ENCODE data around the gene CCL22.
"Not testable (repeated sequence)": the region's sequence is repeated elsewhere in the genome, so short reads cannot be mapped to it uniquely, and the experiment has no call there.

- TF ChIP-seq, protein P1, sequence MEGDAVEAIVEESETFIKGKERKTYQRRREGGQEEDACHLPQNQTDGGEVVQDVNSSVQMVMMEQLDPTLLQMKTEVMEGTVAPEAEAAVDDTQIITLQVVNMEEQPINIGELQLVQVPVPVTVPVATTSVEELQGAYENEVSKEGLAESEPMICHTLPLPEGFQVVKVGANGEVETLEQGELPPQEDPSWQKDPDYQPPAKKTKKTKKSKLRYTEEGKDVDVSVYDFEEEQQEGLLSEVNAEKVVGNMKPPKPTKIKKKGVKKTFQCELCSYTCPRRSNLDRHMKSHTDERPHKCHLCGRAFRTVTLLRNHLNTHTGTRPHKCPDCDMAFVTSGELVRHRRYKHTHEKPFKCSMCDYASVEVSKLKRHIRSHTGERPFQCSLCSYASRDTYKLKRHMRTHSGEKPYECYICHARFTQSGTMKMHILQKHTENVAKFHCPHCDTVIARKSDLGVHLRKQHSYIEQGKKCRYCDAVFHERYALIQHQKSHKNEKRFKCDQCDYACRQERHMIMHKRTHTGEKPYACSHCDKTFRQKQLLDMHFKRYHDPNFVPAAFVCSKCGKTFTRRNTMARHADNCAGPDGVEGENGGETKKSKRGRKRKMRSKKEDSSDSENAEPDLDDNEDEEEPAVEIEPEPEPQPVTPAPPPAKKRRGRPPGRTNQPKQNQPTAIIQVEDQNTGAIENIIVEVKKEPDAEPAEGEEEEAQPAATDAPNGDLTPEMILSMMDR (IDR thresholded peaks at IDR 0.05; ENCODE audit: low read depth, low read length): not testable (repeated sequence)
- not testable (repeated sequence) for TF ChIP-seq EZH2phosphoT487 (IDR thresholded peaks at IDR 0.05; ENCODE audit: low read depth)
Observed at GRCh38 chr16:57342606-57343005, 16.0 kb upstream of the CCL22 start.
